Body of pancreas (tissue), 4 donors: Measurements from ENCODE around the gene CRYBB1.

ENCODE experiments used
- CTCF ChIP-seq, 7 experiments: fragments of 450-650 bp in 4 of 7; fragments of 200-600 bp in 3 of 7; sonication (generic) in 3 of 7; IDR thresholded peaks; one replicate each; pipeline ENCODE4 v1.5.1; 2016 to 2019; ENCODE audit warnings: antibody characterized with exemption in 7 of 7
- POLR2A ChIP-seq, 3 donors: fragments of 450-650 bp; IDR thresholded peaks; one replicate each; pipeline ENCODE4 v1.6.1; 2016; ENCODE audit warnings: antibody characterized with exemption in 3 of 3, mild to moderate bottlenecking in 2 of 3

DNA sequence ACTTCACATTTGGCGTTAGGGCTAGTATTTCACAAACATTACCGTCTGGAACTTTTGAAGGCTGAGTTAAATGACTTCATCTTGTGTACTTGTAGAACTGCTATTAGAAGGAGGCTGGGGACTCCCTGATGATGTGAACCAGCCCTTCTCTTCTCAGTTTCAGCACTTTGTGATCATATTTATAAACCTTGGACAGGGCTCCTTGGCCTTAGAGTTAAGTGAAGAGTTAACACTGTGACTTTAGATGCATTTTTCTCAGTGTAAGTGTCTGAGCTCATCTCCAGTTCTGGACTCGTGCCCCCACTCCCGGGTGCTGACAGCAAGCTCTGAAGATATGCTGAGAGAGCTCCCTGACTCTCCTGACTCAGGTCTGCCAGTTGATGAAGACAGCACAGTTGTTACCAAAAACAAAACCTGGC, 48.0 kb upstream of the CRYBB1 start:
- TF ChIP-seq CTCF (IDR thresholded peaks at IDR 0.05) (no peak), POLR2A (IDR thresholded peaks at IDR 0.05) (no peak)
